Thyroid gland (tissue), 4 donors: ENCODE results near the gene PLAAT3. TPM values are rescaled to one million over a fixed set of nuclear protein-coding genes. Genes with fewer than 3 reads are reported as not detected.
"Not testable (repeated sequence)": the region's sequence is repeated elsewhere in the genome, so short reads cannot be mapped to it uniquely, and the experiment has no call there.

Experiments used
- DNase-seq, 2 donors: peaks; one replicate each; pipeline ENCODE4 v3.0.0-alpha.2; 2019
- H3K27ac ChIP-seq, 3 donors: fragments of 200-600 bp; sonication (generic); 1 replicate in 2 of 3; 2 replicates in 1 of 3; pipeline ENCODE4 v1.5.1; 2016 to 2019; ENCODE audit warnings: mild to moderate bottlenecking in 1 of 3, moderate library complexity in 1 of 3
- H3K27me3 ChIP-seq: fragments of 200-600 bp; sonication (generic); one replicate; pipeline ENCODE4 v1.5.1; 2019
- H3K36me3 ChIP-seq, 2 donors: fragments of 200-600 bp; sonication (generic); one replicate each; pipeline ENCODE4 v1.5.1; 2016 to 2019
- H3K4me1 ChIP-seq, 2 donors: fragments of 200-600 bp; sonication (generic); one replicate each; pipeline ENCODE4 v1.5.1; 2017 to 2019
- H3K4me3 ChIP-seq, 3 donors: fragments of 200-600 bp; sonication (generic); replicated peaks in 1 of 3; 1 replicate in 2 of 3; 2 replicates in 1 of 3; pipeline ENCODE4 v1.5.1; 2016; ENCODE audit warnings: mild to moderate bottlenecking in 1 of 3
- H3K9me3 ChIP-seq: fragments of 200-600 bp; sonication (generic); one replicate; pipeline ENCODE4 v1.5.1; 2017
- CTCF ChIP-seq, 6 experiments: fragments of 200-600 bp in 3 of 6; fragments of 450-650 bp in 3 of 6; sonication (generic) in 3 of 6; IDR thresholded peaks; one replicate each; pipeline ENCODE4 v1.5.1; 2016 to 2019; ENCODE audit warnings: antibody characterized with exemption in 6 of 6, mild to moderate bottlenecking in 2 of 6, inconsistent platforms in 1 of 6, moderate library complexity in 1 of 6
- POLR2A ChIP-seq, 2 donors: fragments of 450-650 bp; IDR thresholded peaks; one replicate each; pipeline ENCODE4 v1.6.1; 2017; ENCODE audit warnings: antibody characterized with exemption in 2 of 2, mild to moderate bottlenecking in 2 of 2, moderate library complexity in 1 of 2
- WGBS, 2 donors: methylation state at CpG; one replicate each; pipeline ENCODE4 v1.1.5; 2017; 5-methylcytosine and 5-hydroxymethylcytosine counted together
- intact Hi-C: fragments of 100-400 bp; cut with DNase I; formaldehyde crosslinking; loops from one replicate; pipeline ENCODE4 v1.15.1; 2023
- total RNA-seq, 4 donors: library from RNA; depleted of rRNA; stranded (reverse); fragments of >200 nt; gene quantifications; one replicate each; pipeline ENCODE4 v1.2.3, GENCODE V29; 2016

The PLAAT3 gene
- total RNA-seq, 4 donors from 2014 or later: 42.8 to 96.0 (median 74.6) TPM

- Histone ChIP-seq H3K9me3 (no peaks in the 10 kb centered on the region), H3K4me3 (no peak overlapping the region), H3K36me3 (no peaks in the 10 kb centered on the region), H3K27ac (peak overlapping the region in 2 of 3 donors; percentile 43 to 44), H3K27me3 (no peaks in the 10 kb centered on the region), H3K4me1 (peaks cover 2 to 18% of the 10 kb centered on the region in 2 donors)
- intact Hi-C loops: no loop called here
- no peak for DNase-seq
- TF ChIP-seq CTCF (IDR thresholded peaks at IDR 0.05) (no peak), POLR2A (IDR thresholded peaks at IDR 0.05) (no peak)
- WGBS, 2 donors: 56 to 57% methylated on average over 7 of the region's 7 CpGs
Observed at GRCh38 chr11:63623513-63624140, 9.4 kb upstream of the PLAAT3 start.

GRCh38 chr11:63622323-63622722 is 8.1 kb upstream of the PLAAT3 start:
- DNase-seq: peak; percentile 56 to 61
- Histone ChIP-seq H3K27ac (peak overlapping the region in 1 of 3 donors; percentile 39), H3K27me3 (no peaks in the 10 kb centered on the region), H3K9me3 (no peaks in the 10 kb centered on the region), H3K4me3 (no peak overlapping the region), H3K36me3 (no peaks in the 10 kb centered on the region), H3K4me1 (peaks cover 2 to 18% of the 10 kb centered on the region in 2 donors)
- intact Hi-C loops: no loop called here
- 34 to 52% methylated on average over 2 of the region's 2 CpGs for WGBS, 2 donors
- TF ChIP-seq POLR2A (IDR thresholded peaks at IDR 0.05) (no peak), CTCF (IDR thresholded peaks at IDR 0.05) (no peak)

GRCh38 chr11:63621071-63621470 is 6.8 kb upstream of the PLAAT3 start:
- intact Hi-C loops: no loop called here
- H3K27ac ChIP-seq: no peak overlapping the region
- peaks cover 2 to 18% of the 10 kb centered on the region in 2 donors for H3K4me1 ChIP-seq
- H3K4me3 ChIP-seq: no peak overlapping the region
- no peaks in the 10 kb centered on the region for H3K36me3 ChIP-seq
- H3K9me3 ChIP-seq: no peaks in the 10 kb centered on the region
- TF ChIP-seq POLR2A (IDR thresholded peaks at IDR 0.05) (no peak), CTCF (IDR thresholded peaks at IDR 0.05) (no peak)
- DNase-seq: no peak
- 79 to 86% methylated on average over 1 of the region's 1 CpG for WGBS, 2 donors
- no peaks in the 10 kb centered on the region for H3K27me3 ChIP-seq

- 71 to 86% methylated on average over 6 of the region's 6 CpGs for WGBS, 2 donors
- TF ChIP-seq CTCF (IDR thresholded peaks at IDR 0.05) (no peak), POLR2A (IDR thresholded peaks at IDR 0.05) (no peak)
- intact Hi-C loops: no loop called here
- Histone ChIP-seq H3K27me3 (no peaks in the 10 kb centered on the region), H3K9me3 (no peaks in the 10 kb centered on the region), H3K4me3 (no peak overlapping the region), H3K4me1 (peaks cover 2 to 18% of the 10 kb centered on the region in 2 donors), H3K36me3 (no peaks in the 10 kb centered on the region), H3K27ac (no peak overlapping the region)
- DNase-seq: no peak
Observed at GRCh38 chr11:63619967-63620366, 5.7 kb upstream of the PLAAT3 start.

- intact Hi-C loops, DNase-seq, H3K36me3 ChIP-seq, H3K4me3 ChIP-seq, H3K27ac ChIP-seq, H3K9me3 ChIP-seq, H3K27me3 ChIP-seq, H3K4me1 ChIP-seq: not testable (repeated sequence)
- WGBS, 2 donors: 96% methylated on average over 5 of the region's 5 CpGs
Observed at GRCh38 chr11:63617686-63618085, 3.5 kb upstream of the PLAAT3 start.
